ENCODE measurements around the gene FASN.
"Not testable (repeated sequence)": the region's sequence is repeated elsewhere in the genome, so short reads cannot be mapped to it uniquely, and the experiment has no call there.

FASN gene

DNA sequence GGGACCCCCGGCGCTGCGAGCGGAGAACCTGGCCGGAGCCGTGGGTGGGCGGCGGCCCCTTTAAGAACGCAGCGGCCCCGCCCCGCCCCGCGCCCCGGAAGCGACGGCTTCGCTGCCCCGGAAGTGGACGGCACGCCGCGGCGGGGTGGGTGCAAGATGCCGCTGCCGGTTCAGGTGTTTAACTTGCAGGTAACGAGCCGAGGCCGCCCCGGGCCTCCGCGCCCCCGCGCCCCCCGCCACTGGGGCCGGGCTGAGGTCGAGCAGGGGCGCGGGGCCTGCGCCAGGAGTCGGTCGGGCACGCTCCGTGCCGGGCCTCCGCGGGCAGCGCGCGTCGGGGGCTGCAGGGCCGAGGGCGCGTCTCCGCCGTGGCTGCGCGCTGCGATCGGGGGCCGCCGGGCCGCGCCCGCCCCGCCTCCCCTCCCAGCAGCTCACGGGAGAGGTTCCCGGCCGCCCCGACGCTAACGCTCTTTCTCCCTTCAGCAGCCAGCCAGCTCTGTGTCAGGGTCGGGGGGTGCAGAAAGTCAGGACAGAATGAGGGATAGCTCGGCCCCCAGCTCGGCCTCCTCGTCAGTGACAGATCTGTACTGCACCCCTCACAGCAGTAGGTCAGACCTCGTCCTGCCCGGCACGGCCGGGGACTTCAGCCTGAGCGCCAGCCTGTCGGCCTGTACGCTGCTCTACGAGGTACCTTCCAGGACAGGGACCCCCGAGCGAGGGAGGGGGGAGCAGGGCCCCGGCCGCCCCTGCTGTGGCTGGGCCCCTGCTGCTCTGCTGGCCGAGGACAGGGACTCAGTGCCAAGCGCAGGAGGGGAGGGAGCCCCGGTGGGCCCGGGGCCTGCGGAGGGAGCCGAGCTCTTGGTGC, 46.0 kb downstream of the FASN start, which contains the start of the genes GPS1 and RFNG:
Gene GPS1 (plus strand): TSS at position 123 of the 862 bp plus-strand sequence. CDS start 34 bp downstream, at position 157.
Gene RFNG (minus strand): TSS at position 36 of the 862 bp plus-strand sequence. CDS start 45 bp downstream, outside the sequence.
- intact Hi-C loops (cut with DNase I) = no loop called here
- DNase-seq = peak; percentile 60 to 93 (median 86)

GRCh38 chr17:82050761-82051641, 47.0 kb downstream of the FASN start:
- intact Hi-C loops (cut with DNase I) = no loop called here
- no peak for DNase-seq

DNA sequence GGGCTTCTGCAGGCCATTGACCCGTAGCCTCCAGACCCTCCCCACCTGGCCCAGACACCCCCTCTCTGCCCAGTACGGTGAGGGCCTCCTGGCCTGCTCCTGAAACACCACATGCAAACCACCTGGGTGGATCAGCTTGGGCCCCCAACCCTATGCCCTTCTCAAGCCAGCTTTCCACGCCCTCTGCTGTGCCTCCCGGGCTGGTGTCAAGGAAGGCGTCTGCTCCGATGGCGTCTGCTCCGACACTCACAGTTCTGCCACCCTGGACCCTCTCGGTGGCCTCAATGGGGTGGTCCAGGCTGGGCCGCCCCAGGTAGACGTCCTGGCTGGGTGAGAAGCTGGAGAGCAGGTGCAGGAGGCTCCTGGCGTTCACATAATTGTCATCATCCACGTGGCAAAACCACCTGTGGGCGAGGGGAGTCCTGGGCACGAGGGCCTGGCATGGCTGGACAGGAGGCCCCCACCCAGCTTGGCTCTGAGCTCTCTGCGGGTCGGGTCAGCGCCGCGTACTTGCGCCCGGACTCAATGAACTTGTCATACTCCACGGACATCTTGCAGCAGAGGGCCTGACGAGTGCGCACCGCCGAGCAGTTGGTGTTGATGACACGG, 47.8 kb downstream of the FASN start:
- no peak for DNase-seq

DNA sequence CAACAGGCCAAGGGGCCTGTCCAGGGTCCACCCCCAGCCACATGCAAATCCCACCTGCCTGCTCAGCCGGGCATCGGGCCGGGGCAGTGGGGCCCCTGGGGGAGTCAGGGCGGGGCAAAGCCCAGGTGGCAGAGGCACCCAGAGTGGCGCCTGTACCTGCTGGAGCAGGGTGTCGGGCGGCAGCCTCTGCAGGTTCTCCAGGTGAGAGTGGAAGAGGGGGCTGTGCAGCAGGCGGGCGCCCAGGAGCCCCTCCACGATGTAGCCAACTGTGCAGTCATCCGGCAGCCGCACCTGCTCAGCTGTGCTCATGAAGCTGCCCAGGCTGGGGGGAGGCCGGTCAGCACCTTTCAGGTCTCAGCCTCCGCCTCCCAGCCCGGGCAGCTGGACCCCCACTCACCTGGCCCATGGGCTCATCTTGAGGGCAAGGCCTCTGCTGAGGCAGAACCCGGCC, 48.5 kb downstream of the FASN start:
- intact Hi-C loops (cut with DNase I) = no loop called here

More for the DNA sequence above, 47.8 kb downstream of the FASN start:
- intact Hi-C loops (cut with DNase I) = no loop called here

DNA sequence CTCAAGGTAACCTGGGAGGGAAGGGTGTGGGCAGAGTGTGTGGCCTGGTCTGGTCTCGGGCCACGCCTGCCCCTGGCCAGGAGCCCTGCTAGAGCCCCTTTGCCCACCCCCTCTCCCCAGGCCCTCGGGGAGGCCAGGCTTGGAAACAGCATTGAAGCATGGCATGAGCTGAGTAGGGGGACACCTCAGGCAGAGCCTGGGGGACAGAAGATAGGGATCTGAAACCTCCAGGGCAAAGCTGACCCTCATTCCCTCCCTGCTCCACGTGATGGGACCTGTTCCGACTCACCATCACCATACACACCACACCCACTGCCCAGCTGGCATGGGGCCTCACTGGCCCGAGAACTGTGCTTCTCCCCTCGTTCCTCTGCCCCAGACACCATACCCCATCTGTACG, 48.9 kb downstream of the FASN start:
- intact Hi-C loops (cut with DNase I) = no loop called here
- DNase-seq = no peak

More for the DNA sequence above, 48.5 kb downstream of the FASN start:
- DNase-seq = no peak

GRCh38 chr17:82048571-82048971, 49.5 kb downstream of the FASN start:
- intact Hi-C loops (cut with DNase I) = no loop called here
- no peak for DNase-seq

DNA sequence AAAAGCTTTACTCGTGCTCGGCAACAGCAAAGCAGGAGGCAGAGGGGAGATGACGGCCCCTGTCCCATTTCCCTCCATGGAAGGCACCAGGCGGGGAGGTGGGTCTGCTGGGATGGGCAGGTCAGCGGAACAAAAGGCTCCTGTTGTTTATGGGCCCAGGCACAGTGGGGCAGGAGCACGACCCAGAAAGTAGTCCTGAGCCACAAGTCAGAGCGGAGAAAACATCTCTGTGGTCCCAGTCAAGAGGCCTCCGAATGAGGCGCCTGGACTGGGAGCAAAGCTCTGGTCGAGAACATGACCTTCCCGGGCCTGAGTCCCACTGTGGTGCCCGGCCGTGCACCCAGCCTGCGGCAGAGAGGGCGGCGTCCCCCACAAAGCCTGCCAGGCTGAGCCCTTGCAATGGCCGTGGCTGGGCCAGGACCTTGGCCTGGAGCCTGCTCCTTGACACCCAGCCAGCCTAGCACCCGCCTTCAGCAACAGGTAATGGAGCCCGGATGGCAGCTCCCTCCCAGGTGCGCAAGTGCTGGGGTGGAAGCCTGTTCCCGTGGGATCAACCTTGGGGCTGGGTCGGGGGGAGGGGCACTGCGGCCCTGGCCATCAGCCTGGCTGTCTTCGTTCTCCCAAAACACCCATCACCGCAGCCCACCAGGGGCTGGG, 50.0 kb downstream of the FASN start:
- no peak for DNase-seq
- intact Hi-C loops (cut with DNase I) = no loop called here

DNA sequence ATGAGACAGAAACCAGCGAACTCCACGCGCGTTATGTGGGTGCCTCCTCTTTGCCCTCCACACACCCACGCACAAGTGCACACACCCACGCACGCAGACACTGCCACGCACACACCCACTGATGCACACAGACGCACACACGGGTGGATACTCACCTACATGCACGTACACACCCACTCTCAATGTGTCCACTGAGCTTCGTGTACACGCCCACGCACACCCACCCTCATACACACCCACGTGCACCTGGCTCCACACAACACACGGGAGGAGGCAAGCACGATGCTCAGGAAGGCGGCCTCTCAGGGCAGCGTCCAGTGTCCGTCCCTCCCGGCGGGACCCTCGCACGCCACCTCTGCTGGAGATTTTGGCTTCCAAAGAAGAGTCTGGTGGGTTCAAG, 50.7 kb downstream of the FASN start:
- intact Hi-C loops (cut with DNase I) = no loop called here
- no peak for DNase-seq

DNA sequence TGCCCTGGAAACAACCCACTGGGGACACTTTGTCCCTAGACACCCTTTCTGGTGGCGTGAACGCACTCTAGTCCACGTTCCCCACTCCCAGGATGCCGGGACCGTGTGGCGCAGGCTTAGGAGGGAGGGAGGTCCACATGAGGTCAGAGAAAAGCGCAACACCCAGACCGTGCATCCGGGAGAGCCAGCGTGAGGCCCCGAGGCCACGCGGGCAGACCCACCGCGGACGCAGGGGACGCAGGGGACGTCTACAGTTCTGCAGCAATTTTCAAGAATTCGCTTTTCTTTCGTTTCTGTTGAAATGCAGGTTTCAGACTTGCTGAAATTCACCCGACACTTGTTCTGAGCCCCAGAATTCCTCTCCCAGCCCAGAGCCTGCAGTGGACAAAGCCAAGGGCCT, 51.1 kb downstream of the FASN start:
- intact Hi-C loops (cut with DNase I) = no loop called here
- no peak for DNase-seq

DNA sequence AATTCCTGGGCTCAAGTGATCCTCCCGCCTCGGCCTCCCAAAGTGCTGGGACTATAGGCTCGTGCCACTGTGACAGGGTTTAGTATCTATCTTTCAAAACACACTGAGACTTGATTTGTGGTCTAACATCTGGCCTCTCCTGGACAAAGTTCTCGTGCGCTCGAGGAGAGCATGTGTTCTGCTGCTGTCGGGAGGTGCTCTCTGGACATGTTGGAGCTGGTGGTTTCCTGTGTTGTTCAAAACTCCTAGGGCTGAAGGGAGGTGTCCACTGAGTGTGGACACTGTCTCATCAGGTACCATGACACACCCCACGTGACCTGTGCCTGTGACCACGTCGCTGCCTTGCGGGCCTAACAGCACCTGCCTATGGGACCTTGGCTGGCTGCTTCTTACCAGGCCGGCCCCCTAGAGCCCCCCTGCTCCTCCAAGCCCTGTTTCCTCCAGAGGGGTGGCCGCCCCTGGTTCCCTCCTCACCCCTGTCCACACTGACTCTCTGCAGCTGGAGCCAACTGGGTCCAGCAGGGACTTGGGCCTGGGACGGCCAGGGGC, 52.0 kb downstream of the FASN start:
- intact Hi-C loops (cut with DNase I) = no loop called here
- DNase-seq = no peak

DNA sequence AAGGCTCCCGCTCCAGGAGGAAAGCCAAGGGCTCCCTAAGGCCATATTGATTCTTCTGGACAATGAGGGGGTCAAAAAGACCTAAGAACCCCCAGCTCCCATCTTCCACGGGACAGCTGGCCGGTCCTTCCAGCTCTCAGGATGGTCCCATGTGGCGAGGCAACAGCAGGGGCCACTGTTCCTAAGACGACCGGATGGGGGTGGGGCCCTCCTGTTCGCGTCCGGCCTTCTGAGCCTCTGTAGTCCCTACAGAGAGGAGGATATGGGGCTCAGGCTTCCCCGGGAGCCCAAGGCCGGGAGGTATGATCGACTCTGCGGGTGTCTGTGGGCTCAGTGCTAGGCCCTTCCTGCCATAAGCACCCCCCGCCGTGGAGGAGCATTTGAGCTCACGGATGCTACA, 54.5 kb downstream of the FASN start:
- no peak for DNase-seq
- intact Hi-C loops (cut with DNase I) = no loop called here

DNA sequence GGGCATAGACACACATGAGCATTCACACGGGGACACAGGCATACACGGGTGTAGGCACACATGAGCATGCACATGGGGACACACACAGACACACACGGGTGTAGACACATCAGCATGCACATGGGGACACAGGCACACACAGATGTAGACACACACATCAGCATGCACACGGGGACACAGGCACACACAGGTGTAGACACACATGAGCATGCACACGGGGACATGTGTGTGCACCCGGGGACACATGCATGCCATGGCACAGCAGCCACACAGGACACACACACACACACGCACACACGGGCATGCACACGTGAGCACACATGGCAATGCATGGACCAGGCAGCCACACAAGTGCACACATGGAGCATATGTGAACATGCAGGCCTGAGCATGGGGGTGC, 55.4 kb downstream of the FASN start:
- no peak for DNase-seq
- intact Hi-C loops (cut with DNase I) = no loop called here

- intact Hi-C loops (cut with DNase I) = no loop called here
- DNase-seq = no peak
Observed at GRCh38 chr17:82041144-82041814, 56.8 kb downstream of the FASN start.

GRCh38 chr17:82039695-82040299, 58.2 kb downstream of the FASN start:
- intact Hi-C loops (cut with DNase I) = no loop called here
- no peak for DNase-seq

DNA sequence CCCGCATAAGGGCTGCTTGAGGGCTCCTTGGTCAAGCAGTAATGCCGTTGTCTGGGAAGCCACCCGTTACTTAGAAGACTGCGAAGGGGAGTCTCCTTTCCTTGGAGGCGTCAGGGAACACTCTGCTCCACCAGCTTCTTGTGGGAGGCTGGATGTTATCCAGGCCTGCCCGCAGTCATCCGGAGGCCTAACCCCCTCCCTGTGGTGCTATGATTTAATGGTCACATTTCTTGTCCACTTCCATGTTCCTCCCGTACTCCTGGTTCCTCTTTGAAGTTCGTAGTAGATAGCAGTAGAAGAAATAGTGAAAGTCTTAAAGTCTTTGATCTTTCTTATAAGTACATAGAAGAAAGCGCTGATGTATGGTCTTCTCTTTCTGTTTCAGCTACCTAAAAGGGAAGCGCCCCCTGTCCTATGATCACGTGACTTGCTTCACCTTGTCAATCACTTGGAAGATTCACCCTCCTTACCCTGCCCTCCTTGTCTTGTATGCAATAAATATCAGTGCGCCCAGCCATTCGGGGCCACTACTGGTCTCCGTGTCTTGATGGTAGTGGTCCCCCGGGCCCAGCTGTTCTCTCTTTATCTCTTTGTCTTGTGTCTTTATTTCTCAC, 59.1 kb downstream of the FASN start:
- DNase-seq; intact Hi-C loops (cut with DNase I): not testable (repeated sequence)

- intact Hi-C loops (cut with DNase I) = no loop called here
- peak in 1 of 42 donors; percentile 11 for DNase-seq
Observed at GRCh38 chr17:82037889-82038195, 60.2 kb downstream of the FASN start.

DNA sequence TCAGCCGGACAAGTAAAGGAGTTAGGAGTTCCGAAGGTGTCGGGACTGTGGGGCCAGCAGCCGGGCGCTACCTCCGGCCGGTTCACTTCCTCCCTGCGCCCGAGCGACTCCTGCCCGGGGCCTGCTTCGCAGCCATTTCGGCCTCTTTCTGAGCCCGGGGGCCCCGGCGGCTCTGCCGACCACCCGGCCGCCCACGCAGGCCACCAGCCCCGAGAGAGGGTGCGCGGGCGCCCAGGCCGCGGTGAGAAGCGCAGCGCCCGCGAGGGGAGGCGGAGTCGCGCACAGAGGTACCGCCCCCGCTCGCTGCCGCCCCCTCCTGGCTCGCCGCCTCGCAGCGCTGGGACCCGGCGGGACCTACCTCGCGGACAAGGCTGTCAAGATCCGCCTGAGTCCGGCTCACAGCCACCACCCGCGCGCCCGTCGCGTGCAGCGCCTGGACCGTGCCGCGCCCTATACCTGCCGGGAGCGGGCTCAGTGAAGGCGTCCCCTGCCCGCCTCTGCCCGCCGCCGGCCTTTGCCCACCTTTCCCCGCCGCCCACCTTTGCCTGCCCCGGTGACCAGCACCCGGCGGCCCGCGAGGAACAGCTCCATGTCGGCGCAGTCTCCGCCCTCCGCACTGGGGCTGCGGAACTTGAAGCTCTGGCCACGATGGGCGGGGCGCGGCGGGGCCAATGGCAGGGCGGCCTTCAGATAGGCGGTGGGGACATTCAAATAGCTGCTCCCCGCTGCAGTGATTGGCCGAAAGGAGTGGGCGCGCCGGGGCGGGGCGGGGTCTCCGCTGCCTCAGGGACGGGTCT, 60.7 kb downstream of the FASN start, which contains the start of gene DCXR:
Gene DCXR (minus strand): TSS at position 606 of the 797 bp plus-strand sequence. CDS start 15 bp downstream, at position 591.
- intact Hi-C loops (cut with DNase I) = no loop called here
- DNase-seq = peak; percentile 96 to 99 (median 98)

All from head of caudate nucleus (tissue), 42 donors.